OCI-LY3 (cell line): ENCODE results near the gene FLYWCH1.

Experiments
- EZH2phosphoT487 ChIP-seq: fragments of 200-600 bp; shearing (Covaris generic); IDR thresholded peaks from 2 replicates; pipeline ENCODE4 v1.6.1; 2018; ENCODE audit warnings: antibody characterized with exemption, mixed run types, low read depth
- TF ChIP-seq, protein P1 (sequence below): fragments of 200-600, 300-600 bp; sonication (generic); IDR thresholded peaks from 2 replicates; pipeline ENCODE4 v1.5.1; 2014; ENCODE audit warnings: antibody characterized with exemption, low read length, low read depth

DNA sequence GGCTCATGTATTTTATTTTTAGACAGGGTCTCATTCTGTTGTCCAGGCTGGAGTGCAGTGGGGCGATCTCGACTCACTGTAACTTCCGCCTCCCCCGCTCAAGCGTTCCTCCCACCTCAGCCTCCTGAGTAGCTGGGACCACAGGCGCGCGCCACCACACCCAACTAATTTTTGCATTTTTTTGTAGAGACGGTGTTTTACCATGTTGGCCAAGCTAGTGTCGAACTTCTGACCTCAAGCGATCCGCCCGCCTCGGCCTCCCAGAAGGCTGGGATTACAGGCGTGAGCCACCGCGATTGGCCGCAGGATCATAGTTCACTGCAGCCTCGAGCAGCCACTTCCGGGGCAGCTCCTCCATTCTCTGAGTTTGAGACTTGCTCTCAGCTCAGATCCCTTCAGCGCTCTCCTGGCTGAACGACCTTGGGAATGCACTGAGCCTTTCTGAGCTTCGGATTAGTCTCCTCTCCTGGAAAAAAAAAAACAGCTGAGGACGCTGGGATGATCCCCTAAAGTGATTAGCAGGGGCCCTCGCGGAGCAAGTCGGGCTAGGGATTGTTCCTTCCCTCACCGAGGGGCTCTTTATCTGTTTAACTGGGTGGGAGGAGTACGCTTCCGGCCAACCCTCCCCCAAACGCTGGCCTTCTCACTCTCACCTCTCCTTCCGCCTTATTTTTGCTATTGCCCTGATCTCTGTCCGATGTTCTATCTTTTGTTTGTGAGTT is 69.6 kb downstream of the FLYWCH1 start:
- TF ChIP-seq, protein P1, sequence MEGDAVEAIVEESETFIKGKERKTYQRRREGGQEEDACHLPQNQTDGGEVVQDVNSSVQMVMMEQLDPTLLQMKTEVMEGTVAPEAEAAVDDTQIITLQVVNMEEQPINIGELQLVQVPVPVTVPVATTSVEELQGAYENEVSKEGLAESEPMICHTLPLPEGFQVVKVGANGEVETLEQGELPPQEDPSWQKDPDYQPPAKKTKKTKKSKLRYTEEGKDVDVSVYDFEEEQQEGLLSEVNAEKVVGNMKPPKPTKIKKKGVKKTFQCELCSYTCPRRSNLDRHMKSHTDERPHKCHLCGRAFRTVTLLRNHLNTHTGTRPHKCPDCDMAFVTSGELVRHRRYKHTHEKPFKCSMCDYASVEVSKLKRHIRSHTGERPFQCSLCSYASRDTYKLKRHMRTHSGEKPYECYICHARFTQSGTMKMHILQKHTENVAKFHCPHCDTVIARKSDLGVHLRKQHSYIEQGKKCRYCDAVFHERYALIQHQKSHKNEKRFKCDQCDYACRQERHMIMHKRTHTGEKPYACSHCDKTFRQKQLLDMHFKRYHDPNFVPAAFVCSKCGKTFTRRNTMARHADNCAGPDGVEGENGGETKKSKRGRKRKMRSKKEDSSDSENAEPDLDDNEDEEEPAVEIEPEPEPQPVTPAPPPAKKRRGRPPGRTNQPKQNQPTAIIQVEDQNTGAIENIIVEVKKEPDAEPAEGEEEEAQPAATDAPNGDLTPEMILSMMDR: no peak
- no peak for TF ChIP-seq EZH2phosphoT487
